Rectal smooth muscle tissue (tissue), 1 donor: ENCODE data around the gene ZKSCAN3.

Experiments used
- H3K27ac ChIP-seq: one replicate; pipeline ENCODE4 v1.7.0; 2013; ENCODE audit warnings: low read depth, low read length, inconsistent platforms
- H3K27me3 ChIP-seq: one replicate; pipeline ENCODE4 v1.7.0; 2013; ENCODE audit warnings: low read length; ENCODE audit not compliant: control insufficient read depth, insufficient read depth
- H3K36me3 ChIP-seq: one replicate; pipeline ENCODE4 v1.7.0; 2013; ENCODE audit warnings: low read length; ENCODE audit not compliant: control insufficient read depth, insufficient read depth
- H3K4me1 ChIP-seq: one replicate; pipeline ENCODE4 v1.7.0; 2013; ENCODE audit warnings: low read length; ENCODE audit not compliant: control insufficient read depth, insufficient read depth
- H3K4me3 ChIP-seq: one replicate; pipeline ENCODE4 v1.7.0; 2013; ENCODE audit warnings: low read length
- H3K9ac ChIP-seq: one replicate; pipeline ENCODE4 v1.7.0; 2013; ENCODE audit warnings: low read length

Gene ZKSCAN3

DNA sequence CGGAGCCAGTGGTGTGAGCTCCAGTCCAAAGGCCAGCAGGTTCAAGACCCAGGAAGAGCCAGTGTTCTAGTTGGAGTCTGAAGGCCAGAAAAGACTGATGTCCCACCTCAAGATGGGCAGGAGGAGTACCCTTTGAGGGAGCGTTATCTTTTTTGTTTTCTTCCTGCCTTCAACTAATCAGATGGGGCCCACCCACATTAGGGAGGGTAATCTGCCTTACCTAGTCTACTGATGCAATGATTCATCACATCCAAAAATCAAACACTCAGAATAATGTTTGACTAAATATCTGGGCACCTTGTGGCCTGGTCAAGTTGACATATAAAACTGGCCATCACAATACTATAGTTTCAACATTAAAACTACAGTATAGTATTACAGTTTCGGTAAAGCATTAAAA is 19.7 kb downstream of the ZKSCAN3 start:
- H3K36me3 ChIP-seq: peaks cover 12% of the 10 kb centered on the region
- no peaks in the 10 kb centered on the region for H3K27me3 ChIP-seq
- no peak overlapping the region for H3K9ac ChIP-seq
- no peaks in the 10 kb centered on the region for H3K4me1 ChIP-seq
- no peak overlapping the region for H3K27ac ChIP-seq
- no peak overlapping the region for H3K4me3 ChIP-seq

DNA sequence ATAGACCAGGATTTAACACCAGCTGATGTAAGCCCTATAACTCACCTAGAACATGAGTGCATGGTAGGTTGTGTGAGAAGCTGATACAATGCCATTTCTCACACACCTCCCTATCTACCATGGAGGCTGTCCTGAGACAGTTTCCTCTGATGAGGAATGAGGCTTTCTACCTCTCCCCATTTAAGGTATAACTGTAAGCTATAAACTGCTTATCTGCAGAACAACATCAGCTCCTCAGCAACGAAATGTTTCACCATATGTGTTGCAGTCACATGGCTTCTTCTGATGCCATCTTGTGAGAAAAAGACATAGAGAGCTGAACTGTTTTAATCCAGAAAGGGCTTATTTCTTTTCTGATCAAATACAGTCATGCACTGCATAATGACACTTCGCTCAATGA is 20.7 kb downstream of the ZKSCAN3 start:
- Histone ChIP-seq H3K4me3 (no peak overlapping the region), H3K27me3 (no peaks in the 10 kb centered on the region), H3K36me3 (peaks cover 6% of the 10 kb centered on the region), H3K9ac (no peak overlapping the region), H3K27ac (no peak overlapping the region), H3K4me1 (no peaks in the 10 kb centered on the region)

DNA sequence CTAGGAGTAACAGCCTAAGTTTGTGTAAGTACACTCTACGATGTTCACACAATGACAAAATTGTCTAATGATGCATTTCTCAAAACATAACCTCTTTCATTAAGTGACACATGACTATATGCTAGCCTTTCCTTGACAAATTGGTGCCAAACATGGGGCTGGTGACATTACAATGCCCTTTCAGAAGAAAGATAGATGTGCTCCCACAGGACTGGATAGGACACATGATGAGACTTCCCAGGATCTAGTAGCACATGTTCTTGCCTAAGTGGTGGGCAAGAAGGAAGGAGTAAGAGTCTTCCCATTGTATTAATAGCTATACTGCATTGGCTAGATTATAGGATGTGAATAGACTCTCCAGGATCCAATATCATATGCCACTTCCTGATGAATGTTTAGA is 21.5 kb downstream of the ZKSCAN3 start:
- Histone ChIP-seq H3K36me3 (no peaks in the 10 kb centered on the region), H3K4me3 (no peak overlapping the region), H3K9ac (no peak overlapping the region), H3K27me3 (no peaks in the 10 kb centered on the region), H3K4me1 (no peaks in the 10 kb centered on the region), H3K27ac (no peak overlapping the region)

DNA sequence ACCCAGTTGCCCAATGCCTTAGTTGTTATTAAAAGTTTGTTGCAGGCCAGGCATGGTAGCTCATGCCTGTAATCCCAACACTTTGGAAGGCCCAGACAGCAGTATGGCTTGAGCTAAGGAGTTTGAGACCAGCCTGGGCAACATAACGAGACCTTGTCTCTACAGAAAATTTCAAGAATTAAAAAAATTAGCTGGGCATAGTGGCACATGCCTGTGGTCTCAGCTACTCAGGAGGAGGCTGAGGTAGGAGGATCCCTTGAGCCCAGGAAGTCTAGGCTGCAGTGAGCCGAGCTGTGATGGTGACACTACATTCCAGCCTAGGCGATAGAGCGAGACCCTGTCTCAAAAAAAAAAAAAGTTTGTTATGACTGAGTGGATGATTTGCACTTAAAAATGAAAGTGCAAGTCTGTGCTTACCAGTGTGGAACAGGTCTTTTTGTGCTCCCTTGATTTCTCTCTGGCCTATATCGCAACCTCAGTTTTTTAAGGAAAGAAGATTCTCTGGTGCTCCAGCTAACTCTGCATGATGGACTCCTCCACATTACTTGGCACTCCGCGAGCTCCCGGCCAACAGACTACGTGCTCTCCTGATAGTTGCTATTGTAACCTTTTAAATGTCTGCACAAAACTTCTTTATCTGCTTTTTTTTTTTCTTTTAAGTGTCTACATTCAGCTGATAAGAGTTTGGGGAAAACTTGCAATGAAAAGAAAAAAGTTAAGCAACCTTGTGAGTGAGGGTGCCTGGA is 22.1 kb downstream of the ZKSCAN3 start:
- H3K4me1 ChIP-seq: no peaks in the 10 kb centered on the region
- H3K36me3 ChIP-seq: no peaks in the 10 kb centered on the region
- H3K27me3 ChIP-seq: no peaks in the 10 kb centered on the region
- no peak overlapping the region for H3K27ac ChIP-seq
- no peak overlapping the region for H3K4me3 ChIP-seq
- no peak overlapping the region for H3K9ac ChIP-seq

DNA sequence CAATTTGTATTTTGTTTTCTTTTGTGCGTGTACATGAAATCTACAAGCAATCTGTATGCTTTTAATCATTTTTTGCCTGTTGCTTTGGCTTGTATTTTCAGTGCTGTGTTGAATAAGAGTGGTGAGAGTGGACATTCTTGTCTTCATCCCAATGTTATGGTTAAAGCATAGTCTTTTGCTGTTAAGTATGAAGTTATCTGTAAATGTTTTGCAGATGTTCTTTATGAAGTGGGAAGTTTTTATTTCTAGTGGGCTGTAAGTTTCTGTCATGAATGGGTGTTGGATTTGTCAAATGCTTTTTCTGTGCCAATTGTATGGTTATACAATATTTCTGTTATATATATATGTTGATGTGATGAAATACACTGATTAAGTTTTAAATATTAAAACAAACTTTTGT is 24.2 kb downstream of the ZKSCAN3 start:
- no peak overlapping the region for H3K4me3 ChIP-seq
- H3K4me1 ChIP-seq: no peaks in the 10 kb centered on the region
- no peak overlapping the region for H3K9ac ChIP-seq
- no peak overlapping the region for H3K27ac ChIP-seq
- no peaks in the 10 kb centered on the region for H3K27me3 ChIP-seq
- H3K36me3 ChIP-seq: no peaks in the 10 kb centered on the region

DNA sequence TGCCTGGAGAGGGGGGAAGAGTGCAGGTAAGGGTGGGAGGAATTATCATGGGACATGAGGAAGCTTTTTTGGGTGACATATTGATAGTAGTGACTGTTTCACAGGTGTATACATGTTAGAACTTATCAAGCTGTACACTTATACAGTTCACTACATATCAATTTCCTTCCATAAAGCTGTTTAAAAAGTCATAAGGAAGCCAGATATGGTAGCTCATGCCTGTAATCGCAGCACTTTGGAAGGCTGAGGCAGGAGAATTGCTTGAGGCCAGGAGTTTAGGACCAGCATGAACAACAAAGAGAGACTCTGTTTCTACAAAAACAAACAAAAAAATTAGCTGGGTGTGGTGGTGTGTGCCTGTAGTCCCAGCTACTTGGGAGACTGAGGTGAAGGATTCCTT is 28.1 kb downstream of the ZKSCAN3 start:
- Histone ChIP-seq H3K36me3 (no peaks in the 10 kb centered on the region), H3K4me1 (peaks cover 3% of the 10 kb centered on the region), H3K9ac (no peak overlapping the region), H3K4me3 (no peak overlapping the region), H3K27me3 (no peaks in the 10 kb centered on the region), H3K27ac (no peak overlapping the region)

DNA sequence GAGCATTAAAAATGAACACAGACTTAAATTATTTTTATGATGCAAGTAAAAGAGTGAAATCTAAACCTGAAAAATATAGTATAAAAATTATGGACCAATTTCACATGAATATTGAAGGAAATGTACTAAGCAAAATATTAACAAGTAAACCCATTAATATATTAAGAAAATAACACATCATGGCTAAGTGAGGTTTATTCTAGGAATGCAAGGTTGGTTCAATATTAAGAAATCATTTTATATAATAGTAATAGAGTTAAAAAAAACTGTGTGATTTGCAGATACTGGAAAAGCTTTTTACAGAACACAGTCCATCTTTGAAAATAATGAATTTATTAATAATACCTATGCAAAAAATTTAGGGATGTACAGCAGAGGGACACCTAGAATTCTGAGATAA is 28.9 kb downstream of the ZKSCAN3 start:
- H3K27ac ChIP-seq: no peak overlapping the region
- peaks cover 4% of the 10 kb centered on the region for H3K4me1 ChIP-seq
- H3K27me3 ChIP-seq: no peaks in the 10 kb centered on the region
- H3K36me3 ChIP-seq: no peaks in the 10 kb centered on the region
- H3K4me3 ChIP-seq: no peak overlapping the region
- H3K9ac ChIP-seq: no peak overlapping the region

DNA sequence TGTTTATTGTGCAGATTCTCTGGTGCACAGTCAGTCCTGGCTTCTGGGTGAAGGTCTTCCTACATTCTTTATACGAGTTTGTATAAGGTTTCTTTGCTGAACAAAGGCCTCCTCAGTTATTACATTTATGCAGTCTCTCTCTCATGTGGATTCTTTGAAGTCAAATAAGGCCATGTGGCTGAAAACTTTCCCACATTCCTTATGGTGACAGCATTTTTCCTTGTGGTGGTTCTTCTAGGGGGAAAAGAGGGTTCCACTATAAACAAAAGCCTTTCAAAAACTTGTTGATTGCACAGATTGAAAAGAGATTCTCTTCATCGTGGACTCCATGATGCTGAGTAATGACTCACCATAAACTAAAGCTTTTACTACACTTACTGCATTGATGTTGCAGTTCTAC is 30.6 kb downstream of the ZKSCAN3 start:
- Histone ChIP-seq H3K27ac (no peak overlapping the region), H3K4me1 (peaks cover 5% of the 10 kb centered on the region), H3K36me3 (no peaks in the 10 kb centered on the region), H3K27me3 (no peaks in the 10 kb centered on the region), H3K4me3 (no peak overlapping the region), H3K9ac (no peak overlapping the region)

DNA sequence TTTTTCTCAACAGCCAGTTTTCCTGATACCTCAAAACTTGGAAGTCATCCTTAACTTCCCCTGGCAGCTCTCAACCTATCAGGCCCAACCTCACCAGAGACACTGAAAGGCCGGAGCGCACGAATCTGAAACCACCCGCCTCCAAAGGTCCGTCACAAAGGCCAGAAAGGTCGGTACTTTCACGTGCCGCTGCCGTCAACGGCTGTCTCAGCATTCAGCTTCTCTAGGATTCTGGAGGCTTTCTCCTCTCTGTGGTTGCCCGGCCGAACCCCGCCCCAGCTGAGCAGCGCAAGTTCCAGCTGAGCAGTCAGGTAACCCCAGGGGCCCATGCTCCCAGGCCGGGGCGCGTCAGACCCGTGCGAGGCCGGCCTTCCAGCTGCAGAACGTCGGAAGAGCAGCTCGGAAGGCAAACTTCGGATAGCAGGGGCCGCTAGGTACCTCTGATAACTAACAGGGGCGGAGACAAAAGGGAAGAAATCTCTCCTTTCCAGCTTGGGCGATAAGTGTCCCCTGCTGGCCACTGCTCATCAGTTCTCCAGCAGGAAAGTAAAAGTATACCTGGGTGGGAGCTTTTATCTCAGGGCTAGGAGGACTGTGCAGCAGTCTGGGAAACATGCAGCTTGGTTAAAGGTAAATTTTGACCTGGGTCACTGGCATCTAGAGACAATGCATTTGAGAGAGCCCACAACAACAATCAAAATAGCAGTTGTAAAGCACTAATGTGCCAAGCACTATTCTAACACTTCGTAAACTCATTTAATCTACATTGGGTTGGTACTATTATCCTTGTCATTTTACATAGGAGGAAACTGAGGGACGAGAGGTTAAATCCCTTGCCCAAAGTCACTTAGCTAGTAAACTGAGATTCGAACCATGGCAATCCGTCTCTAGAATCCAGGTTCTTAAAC is 33.7 kb downstream of the ZKSCAN3 start:
- H3K9ac ChIP-seq: peak overlapping the region; percentile 45
- peak overlapping the region; percentile 61 for H3K27ac ChIP-seq
- H3K4me3 ChIP-seq: peak overlapping the region; percentile 70
- H3K4me1 ChIP-seq: peaks cover 5% of the 10 kb centered on the region
- no peaks in the 10 kb centered on the region for H3K36me3 ChIP-seq
- H3K27me3 ChIP-seq: no peaks in the 10 kb centered on the region

DNA sequence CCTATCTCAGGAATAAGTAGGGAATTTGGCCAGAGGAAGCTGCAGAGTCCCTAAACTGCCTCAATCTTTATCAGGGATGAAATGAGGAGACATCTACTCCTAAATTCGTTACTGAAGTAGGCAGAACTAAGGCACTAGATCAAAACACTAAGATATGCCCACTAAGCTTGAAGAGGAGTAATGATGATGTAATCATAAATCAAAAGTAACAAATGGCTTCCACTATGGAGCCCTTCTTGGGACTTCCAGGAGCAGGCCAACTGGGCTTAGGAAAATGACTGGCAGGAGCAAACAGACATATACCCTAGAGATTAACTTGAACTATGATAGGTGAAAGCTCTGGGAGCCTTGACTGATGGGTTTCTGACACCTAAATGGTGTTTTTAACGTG is 34.4 kb downstream of the ZKSCAN3 start:
- H3K4me3 ChIP-seq: no peak overlapping the region
- H3K27me3 ChIP-seq: no peaks in the 10 kb centered on the region
- H3K27ac ChIP-seq: peak overlapping the region; percentile 61
- no peak overlapping the region for H3K9ac ChIP-seq
- no peaks in the 10 kb centered on the region for H3K36me3 ChIP-seq
- H3K4me1 ChIP-seq: peaks cover 5% of the 10 kb centered on the region

DNA sequence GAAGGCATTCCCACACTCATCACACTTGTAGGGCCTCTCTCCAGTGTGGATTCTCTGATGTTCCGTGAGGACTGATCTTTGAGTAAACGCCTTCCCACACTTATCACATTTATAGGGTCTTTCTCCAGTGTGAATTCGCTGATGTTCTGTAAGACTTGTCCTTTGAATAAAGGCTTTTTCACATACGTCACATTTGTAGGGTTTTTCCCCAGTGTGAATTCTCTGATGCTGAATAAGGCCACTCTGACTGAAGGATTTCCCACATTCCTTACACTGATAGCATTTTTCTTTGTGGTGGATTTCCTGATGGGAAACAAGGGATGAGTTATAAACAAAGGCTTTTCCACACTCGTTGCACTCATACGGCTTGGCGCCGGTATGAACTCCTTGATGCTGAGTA is 40.9 kb downstream of the ZKSCAN3 start:
- Histone ChIP-seq H3K9ac (no peak overlapping the region), H3K27ac (no peak overlapping the region), H3K4me3 (no peak overlapping the region), H3K27me3 (no peaks in the 10 kb centered on the region), H3K36me3 (peaks cover 16% of the 10 kb centered on the region), H3K4me1 (no peaks in the 10 kb centered on the region)

DNA sequence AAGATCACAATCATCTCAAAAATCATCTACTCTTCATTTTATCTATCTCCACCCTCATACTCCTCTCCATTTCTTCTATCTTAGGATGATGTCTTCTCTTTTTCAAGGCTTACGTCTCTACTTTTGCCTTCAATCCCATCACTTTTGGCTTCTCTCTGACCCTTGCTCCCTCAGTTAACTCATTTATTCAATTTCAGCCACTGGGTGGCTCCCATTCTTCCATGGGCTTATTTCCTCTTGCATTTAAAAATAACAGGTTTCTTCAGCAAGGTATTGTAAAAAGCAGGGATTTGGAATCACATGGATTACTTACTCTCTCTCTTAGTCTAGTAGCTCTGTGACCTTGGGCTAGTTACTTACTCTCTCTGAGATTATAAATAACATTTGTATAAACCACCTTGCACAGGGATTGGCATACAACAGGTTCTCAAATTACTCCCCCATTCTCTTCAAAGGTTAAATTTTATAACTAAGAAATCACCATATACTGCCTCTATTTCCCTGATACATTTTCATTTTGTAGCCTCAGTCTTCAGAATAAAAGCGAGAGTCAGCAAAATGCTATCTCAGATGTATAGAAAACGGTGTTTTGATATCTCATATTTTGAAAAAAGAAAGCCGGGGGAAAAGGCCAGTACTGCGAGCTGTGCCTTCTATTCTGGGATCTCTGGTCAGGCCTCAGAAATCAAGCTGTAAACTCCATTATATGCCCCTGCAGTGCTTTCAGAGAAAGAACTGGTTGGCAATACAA is 44.3 kb downstream of the ZKSCAN3 start:
- Histone ChIP-seq H3K27me3 (no peaks in the 10 kb centered on the region), H3K4me1 (peaks cover 3% of the 10 kb centered on the region), H3K9ac (no peak overlapping the region), H3K27ac (no peak overlapping the region), H3K36me3 (peaks cover 16% of the 10 kb centered on the region), H3K4me3 (no peak overlapping the region)
